Loucy (cell line): ENCODE measurements around the gene SDK1.

ENCODE experiments used
- H2AFZ ChIP-seq: fragments of 200-600 bp; sonication (generic); 2 replicates; pipeline ENCODE4 v1.6.0; 2016; ENCODE audit warnings: antibody characterized with exemption, mild to moderate bottlenecking, low read length, moderate library complexity
- H3F3A ChIP-seq: fragments of 200-600 bp; 2 replicates; pipeline ENCODE4 v1.6.0; 2016; ENCODE audit warnings: antibody characterized with exemption, low read depth, mild to moderate bottlenecking
- H3K27me3 ChIP-seq: fragments of 200-600 bp; sonication (generic); 2 replicates; pipeline ENCODE4 v1.6.1; 2014; ENCODE audit warnings: low read length, mild to moderate bottlenecking; ENCODE audit not compliant: insufficient read depth, poor library complexity, severe bottlenecking
- H3K36me3 ChIP-seq: fragments of 200-600 bp; sonication (generic); 2 replicates; pipeline ENCODE4 v1.6.1; 2016; ENCODE audit warnings: low read length; ENCODE audit not compliant: insufficient read depth
- H3K4me1 ChIP-seq: fragments of 200-600 bp; sonication (generic); 2 replicates; pipeline ENCODE4 v1.5.1; 2014; ENCODE audit warnings: low read length, mild to moderate bottlenecking; ENCODE audit not compliant: insufficient read depth, poor library complexity, severe bottlenecking
- H3K4me2 ChIP-seq: fragments of 200-600 bp; sonication (generic); 2 replicates; pipeline ENCODE4 v1.6.0; 2014; ENCODE audit warnings: antibody characterized with exemption, low read length, low read depth, mild to moderate bottlenecking; ENCODE audit not compliant: poor library complexity, severe bottlenecking
- H3K4me3 ChIP-seq: fragments of 200-600 bp; sonication (generic); 2 replicates; pipeline ENCODE4 v1.5.1; 2014; ENCODE audit warnings: low read length, mild to moderate bottlenecking, mixed read lengths; ENCODE audit not compliant: poor library complexity, severe bottlenecking
- H3K79me2 ChIP-seq: fragments of 200-600 bp; sonication (generic); 2 replicates; pipeline ENCODE4 v1.6.1; 2014; ENCODE audit warnings: low read length; ENCODE audit not compliant: insufficient read depth
- H3K9ac ChIP-seq: fragments of 200-600 bp; sonication (generic); 2 replicates; pipeline ENCODE4 v1.6.0; 2014; ENCODE audit warnings: mild to moderate bottlenecking, low read depth, low read length, moderate library complexity; ENCODE audit not compliant: poor library complexity, severe bottlenecking
- H3K9me2 ChIP-seq: fragments of 200-600 bp; sonication (generic); replicated peaks from 2 replicates; pipeline ENCODE4 v1.6.1; 2016; ENCODE audit warnings: low read depth, low read length, mixed read lengths
- H3K9me3 ChIP-seq: fragments of 200-600 bp; sonication (generic); 2 replicates; pipeline ENCODE4 v1.6.1; 2014; ENCODE audit warnings: mild to moderate bottlenecking, antibody characterized with exemption, low read length, low read depth; ENCODE audit not compliant: insufficient read depth
- H4K20me1 ChIP-seq: fragments of 200-600 bp; sonication (generic); 2 replicates; pipeline ENCODE4 v1.6.0; 2014; ENCODE audit warnings: antibody characterized with exemption, low read length, mild to moderate bottlenecking; ENCODE audit not compliant: insufficient read depth, poor library complexity, severe bottlenecking
- EZH2phosphoT487 ChIP-seq: fragments of 200-600 bp; IDR thresholded peaks from 2 replicates; pipeline ENCODE4 v1.6.1; 2018; ENCODE audit warnings: antibody characterized with exemption, mild to moderate bottlenecking, moderate library complexity, borderline replicate concordance
- TF ChIP-seq, protein P1 (sequence below): fragments of 200-600 bp; sonication (generic); conservative IDR thresholded peaks from 2 replicates; pipeline ENCODE4 v1.5.1; 2014; ENCODE audit warnings: mild to moderate bottlenecking, antibody characterized with exemption, low read length

SDK1 gene

DNA sequence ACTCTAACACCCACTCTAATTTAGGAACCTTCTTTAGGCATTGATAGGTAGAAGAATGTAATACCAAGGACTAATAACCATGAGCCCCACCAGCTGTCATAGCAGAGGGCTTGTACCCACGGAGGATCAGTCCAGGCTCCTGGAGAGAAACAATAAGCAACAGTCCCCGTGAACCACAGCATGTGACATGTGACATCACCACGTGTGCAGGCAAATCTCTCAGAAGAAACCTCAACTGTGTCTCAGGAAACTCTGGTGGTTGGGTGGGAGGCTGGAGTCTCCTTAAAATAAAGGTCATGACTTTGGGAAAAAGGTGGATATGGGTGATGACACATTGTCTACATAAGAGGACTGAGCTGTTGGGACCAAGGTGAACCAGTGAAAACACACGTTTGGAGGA is 727.2 kb downstream of the SDK1 start:
- TF ChIP-seq EZH2phosphoT487: no peak
- TF ChIP-seq, protein P1, sequence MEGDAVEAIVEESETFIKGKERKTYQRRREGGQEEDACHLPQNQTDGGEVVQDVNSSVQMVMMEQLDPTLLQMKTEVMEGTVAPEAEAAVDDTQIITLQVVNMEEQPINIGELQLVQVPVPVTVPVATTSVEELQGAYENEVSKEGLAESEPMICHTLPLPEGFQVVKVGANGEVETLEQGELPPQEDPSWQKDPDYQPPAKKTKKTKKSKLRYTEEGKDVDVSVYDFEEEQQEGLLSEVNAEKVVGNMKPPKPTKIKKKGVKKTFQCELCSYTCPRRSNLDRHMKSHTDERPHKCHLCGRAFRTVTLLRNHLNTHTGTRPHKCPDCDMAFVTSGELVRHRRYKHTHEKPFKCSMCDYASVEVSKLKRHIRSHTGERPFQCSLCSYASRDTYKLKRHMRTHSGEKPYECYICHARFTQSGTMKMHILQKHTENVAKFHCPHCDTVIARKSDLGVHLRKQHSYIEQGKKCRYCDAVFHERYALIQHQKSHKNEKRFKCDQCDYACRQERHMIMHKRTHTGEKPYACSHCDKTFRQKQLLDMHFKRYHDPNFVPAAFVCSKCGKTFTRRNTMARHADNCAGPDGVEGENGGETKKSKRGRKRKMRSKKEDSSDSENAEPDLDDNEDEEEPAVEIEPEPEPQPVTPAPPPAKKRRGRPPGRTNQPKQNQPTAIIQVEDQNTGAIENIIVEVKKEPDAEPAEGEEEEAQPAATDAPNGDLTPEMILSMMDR: no peak
- no peaks in the 10 kb centered on the region for H3K79me2 ChIP-seq
- no peaks in the 10 kb centered on the region for H3F3A ChIP-seq
- no peak overlapping the region for H3K4me3 ChIP-seq
- no peaks in the 10 kb centered on the region for H4K20me1 ChIP-seq
- H3K9me3 ChIP-seq: peaks cover 6% of the 10 kb centered on the region; the same call in 1 of the 2 replicates
- no peaks in the 10 kb centered on the region for H3K36me3 ChIP-seq
- H3K4me1 ChIP-seq: no peaks in the 10 kb centered on the region
- no peak overlapping the region for H3K9ac ChIP-seq
- no peak overlapping the region for H3K4me2 ChIP-seq
- no peak overlapping the region for H2AFZ ChIP-seq
- no peaks in the 10 kb centered on the region for H3K27me3 ChIP-seq
- H3K9me2 ChIP-seq: no peaks in the 10 kb centered on the region

DNA sequence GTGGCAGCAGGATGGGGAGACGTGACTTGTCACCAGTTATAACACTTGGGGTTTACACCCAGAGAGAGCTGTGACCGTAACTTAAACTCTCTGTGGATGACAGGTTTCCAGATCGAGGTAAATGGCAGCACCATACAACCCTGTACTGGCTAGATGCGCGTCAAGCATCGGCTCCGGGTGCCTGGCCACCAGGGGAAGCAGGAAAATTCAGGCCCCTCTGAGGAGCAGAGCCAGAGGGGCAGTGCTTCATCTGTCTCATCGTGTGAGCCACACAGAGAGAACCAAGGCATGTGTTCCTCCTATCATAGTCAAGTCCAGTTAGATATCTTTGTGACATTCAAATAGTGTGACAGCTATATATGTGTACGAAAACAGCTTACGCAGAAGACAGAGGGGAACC is 728.9 kb downstream of the SDK1 start:
- Histone ChIP-seq H3K27me3 (no peaks in the 10 kb centered on the region), H3K4me1 (no peaks in the 10 kb centered on the region), H3K36me3 (no peaks in the 10 kb centered on the region), H3K4me3 (no peak overlapping the region), H3K79me2 (no peaks in the 10 kb centered on the region), H3K4me2 (no peak overlapping the region), H3K9me3 (peaks cover 6% of the 10 kb centered on the region; the same call in 1 of the 2 replicates), H3F3A (no peaks in the 10 kb centered on the region), H3K9ac (no peak overlapping the region), H2AFZ (no peak overlapping the region), H4K20me1 (no peaks in the 10 kb centered on the region), H3K9me2 (no peaks in the 10 kb centered on the region)
- TF ChIP-seq, protein P1: no peak
- no peak for TF ChIP-seq EZH2phosphoT487

DNA sequence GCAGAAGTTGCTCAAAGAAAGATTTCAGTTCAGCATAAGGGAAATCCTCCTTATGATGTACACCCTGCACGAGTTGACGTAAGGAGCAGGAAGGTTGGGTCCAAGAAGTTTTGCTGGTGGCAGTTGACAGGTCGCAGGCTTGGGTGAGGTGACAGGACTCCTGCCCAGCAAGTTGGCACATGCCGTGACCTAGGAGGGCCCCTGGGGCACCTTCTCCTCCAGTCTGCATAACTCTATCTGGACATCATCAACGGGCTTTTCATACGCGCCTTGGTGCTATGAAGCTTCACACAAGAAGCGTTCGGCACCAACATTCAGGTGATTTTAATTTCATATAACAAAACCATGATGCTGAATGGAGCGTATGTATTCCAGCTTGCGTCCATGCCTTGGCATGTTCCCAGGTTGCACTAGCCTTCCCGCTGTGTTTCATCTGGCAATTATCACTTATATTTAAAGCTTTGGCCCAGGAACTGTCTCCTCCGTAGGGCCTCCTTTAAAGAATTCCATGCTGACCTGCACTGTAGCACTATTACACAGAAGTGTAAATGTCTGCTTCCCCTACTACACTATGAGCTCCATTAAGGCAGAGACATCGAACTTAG is 729.4 kb downstream of the SDK1 start:
- TF ChIP-seq, protein P1: no peak
- TF ChIP-seq EZH2phosphoT487: no peak
- Histone ChIP-seq H2AFZ (no peak overlapping the region), H3K27me3 (no peaks in the 10 kb centered on the region), H4K20me1 (no peaks in the 10 kb centered on the region), H3K79me2 (no peaks in the 10 kb centered on the region), H3K9ac (no peak overlapping the region), H3K9me2 (no peaks in the 10 kb centered on the region), H3K4me1 (no peaks in the 10 kb centered on the region), H3F3A (no peaks in the 10 kb centered on the region), H3K4me2 (no peak overlapping the region), H3K36me3 (no peaks in the 10 kb centered on the region), H3K9me3 (peaks cover 6% of the 10 kb centered on the region; the same call in 1 of the 2 replicates), H3K4me3 (no peak overlapping the region)
